ENCODE results near the gene TSPAN3.

The TSPAN3 gene

GRCh38 chr15:77070495-77071304 lies at the start of gene TSPAN3:
Gene TSPAN3 (minus strand): TSS chr15:77071109. CDS start chr15:77070954, 155 bp downstream.
- peak; percentile 52 for FAIRE-seq

GRCh38 chr15:77120576-77120975 lies 49.7 kb upstream of the TSPAN3 start:
- no peak for FAIRE-seq

GRCh38 chr15:77119446-77119845 lies 48.5 kb upstream of the TSPAN3 start:
- no peak for FAIRE-seq

- FAIRE-seq, result peak; percentile 88
Measured at GRCh38 chr15:77118882-77119321, 48.0 kb upstream of the TSPAN3 start.

GRCh38 chr15:77115179-77115578 lies 44.3 kb upstream of the TSPAN3 start:
- no peak for FAIRE-seq

- no peak for FAIRE-seq
Measured at GRCh38 chr15:77112838-77113504, 42.1 kb upstream of the TSPAN3 start.

- no peak for FAIRE-seq
Measured at GRCh38 chr15:77111789-77112188, 40.9 kb upstream of the TSPAN3 start.

- peak; percentile 47 for FAIRE-seq
Measured at GRCh38 chr15:77107531-77108355, 36.8 kb upstream of the TSPAN3 start.

- FAIRE-seq, result no peak
Measured at GRCh38 chr15:77107068-77107467, 36.2 kb upstream of the TSPAN3 start.

- no peak for FAIRE-seq
Measured at GRCh38 chr15:77104155-77104554, 33.2 kb upstream of the TSPAN3 start.

- no peak for FAIRE-seq
Measured at GRCh38 chr15:77099741-77100463, 29.0 kb upstream of the TSPAN3 start.

GRCh38 chr15:77098572-77098971 lies 27.7 kb upstream of the TSPAN3 start:
- FAIRE-seq, result no peak

GRCh38 chr15:77097921-77098320 lies 27.0 kb upstream of the TSPAN3 start:
- no peak for FAIRE-seq

GRCh38 chr15:77097248-77097721 lies 26.4 kb upstream of the TSPAN3 start:
- FAIRE-seq, result no peak

- no peak for FAIRE-seq
Measured at GRCh38 chr15:77096541-77096940, 25.6 kb upstream of the TSPAN3 start.

GRCh38 chr15:77096138-77096537 lies 25.2 kb upstream of the TSPAN3 start:
- no peak for FAIRE-seq

GRCh38 chr15:77094397-77095030 lies 23.6 kb upstream of the TSPAN3 start:
- FAIRE-seq, result no peak

- no peak for FAIRE-seq
Measured at GRCh38 chr15:77093436-77093835, 22.5 kb upstream of the TSPAN3 start.

GRCh38 chr15:77091097-77091496 lies 20.2 kb upstream of the TSPAN3 start:
- FAIRE-seq, result no peak

GRCh38 chr15:77087213-77087612 lies 16.3 kb upstream of the TSPAN3 start:
- no peak for FAIRE-seq

- no peak for FAIRE-seq
Measured at GRCh38 chr15:77085297-77085696, 14.4 kb upstream of the TSPAN3 start.

GRCh38 chr15:77084436-77084835 lies 13.5 kb upstream of the TSPAN3 start:
- FAIRE-seq, result no peak

All from G401.6 (cell line).